RPMI7951 (cell line): ENCODE results near the gene ISG15. TPM values are rescaled to one million over a fixed set of nuclear protein-coding genes. Genes with fewer than 3 reads are reported as not detected.
"Not testable (repeated sequence)": the region's sequence is repeated elsewhere in the genome, so short reads cannot be mapped to it uniquely, and the experiment has no call there.

Source experiments
- DNase-seq: peaks from one replicate; pipeline ENCODE4 v3.0.0-alpha.2; 2012; ENCODE audit warnings: low read depth
- total RNA-seq: library from RNA; depleted of rRNA; stranded (reverse); fragments of >200 nt; shearing (Covaris generic); gene quantifications from 2 replicates; pipeline ENCODE4 v1.2.3, GENCODE V29; 2014

ISG15 gene
- total RNA-seq, 1 experiment from 2014 or later: 77.9 TPM

- not testable (repeated sequence) for DNase-seq
Observed at GRCh38 chr1:994546-994945, 18.8 kb upstream of the ISG15 start.

- DNase-seq: no peak
Observed at GRCh38 chr1:995665-996633, 17.3 kb upstream of the ISG15 start.

DNA sequence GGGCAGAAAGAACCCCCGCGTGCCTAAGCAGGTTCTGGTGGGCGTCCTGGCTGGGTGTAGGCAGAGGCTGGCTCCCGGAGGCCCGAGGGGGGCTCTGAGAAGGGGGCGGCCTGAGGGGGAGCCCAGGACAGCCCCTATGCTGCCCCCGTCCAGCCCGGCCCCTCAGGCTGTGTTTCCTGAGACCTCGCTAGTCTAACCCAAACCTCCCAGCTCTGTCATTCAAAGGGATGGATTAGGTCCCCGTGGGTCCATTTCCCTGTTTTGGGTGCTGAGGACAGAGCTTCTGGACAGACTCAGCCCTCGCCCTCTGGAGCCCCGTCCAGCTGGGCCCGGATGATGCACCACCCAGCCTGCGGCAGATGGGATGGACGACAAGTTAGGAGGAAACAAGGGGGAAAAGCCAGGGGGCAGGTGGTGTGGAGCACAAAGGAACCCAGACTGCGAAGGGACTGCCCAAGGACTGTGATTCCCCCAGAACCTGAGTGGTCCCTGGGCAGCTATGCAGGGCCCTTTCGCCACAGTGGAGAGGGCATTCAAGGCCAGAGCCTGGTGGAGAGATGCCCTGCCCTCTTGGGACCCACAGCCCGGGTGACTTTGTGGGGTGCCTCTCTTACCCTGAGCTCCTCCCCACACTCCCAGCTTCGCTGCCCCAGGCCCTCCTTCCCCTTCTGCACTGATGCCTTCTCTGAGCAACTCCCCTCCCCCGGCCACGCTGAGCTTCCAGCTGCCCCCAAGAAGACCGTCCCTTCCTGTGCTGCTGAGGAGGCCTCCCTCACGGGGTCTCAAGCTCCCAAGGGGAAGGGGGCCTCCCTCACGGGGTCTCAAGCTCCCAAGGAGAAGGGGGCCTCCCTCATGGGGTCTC is 16.2 kb upstream of the ISG15 start:
- no peak for DNase-seq

DNA sequence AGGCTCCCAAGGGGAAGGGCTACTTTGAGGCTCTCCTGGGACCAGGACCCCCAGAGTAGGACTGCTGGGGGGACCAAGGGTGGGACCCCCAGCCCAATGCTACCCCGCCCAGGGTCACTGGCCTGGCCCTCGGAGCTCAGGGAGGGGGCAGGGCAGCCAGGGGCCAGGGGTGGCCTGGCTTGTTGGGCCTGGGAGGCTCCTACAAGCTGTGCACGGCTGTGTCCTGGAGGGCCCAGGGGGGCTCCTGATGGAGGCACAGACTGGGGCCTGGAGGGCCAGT is 15.6 kb upstream of the ISG15 start:
- no peak for DNase-seq

- DNase-seq: no peak
Observed at GRCh38 chr1:997993-998744, 15.1 kb upstream of the ISG15 start.

GRCh38 chr1:998745-998994 is 14.6 kb upstream of the ISG15 start:
- no peak for DNase-seq

GRCh38 chr1:998995-999724 is 14.1 kb upstream of the ISG15 start:
- DNase-seq: no peak

GRCh38 chr1:999725-1000356 is 13.5 kb upstream of the ISG15 start, which contains the start of gene HES4:
TSS of gene HES4 (minus strand) at chr1:1000097. CDS start at chr1:999973, 124 bp downstream.
- DNase-seq: peak; percentile 76

GRCh38 chr1:1000357-1001056 is 12.8 kb upstream of the ISG15 start:
- DNase-seq: peak; percentile 60

- DNase-seq: no peak
Observed at GRCh38 chr1:1001057-1001783, 12.1 kb upstream of the ISG15 start.

DNA sequence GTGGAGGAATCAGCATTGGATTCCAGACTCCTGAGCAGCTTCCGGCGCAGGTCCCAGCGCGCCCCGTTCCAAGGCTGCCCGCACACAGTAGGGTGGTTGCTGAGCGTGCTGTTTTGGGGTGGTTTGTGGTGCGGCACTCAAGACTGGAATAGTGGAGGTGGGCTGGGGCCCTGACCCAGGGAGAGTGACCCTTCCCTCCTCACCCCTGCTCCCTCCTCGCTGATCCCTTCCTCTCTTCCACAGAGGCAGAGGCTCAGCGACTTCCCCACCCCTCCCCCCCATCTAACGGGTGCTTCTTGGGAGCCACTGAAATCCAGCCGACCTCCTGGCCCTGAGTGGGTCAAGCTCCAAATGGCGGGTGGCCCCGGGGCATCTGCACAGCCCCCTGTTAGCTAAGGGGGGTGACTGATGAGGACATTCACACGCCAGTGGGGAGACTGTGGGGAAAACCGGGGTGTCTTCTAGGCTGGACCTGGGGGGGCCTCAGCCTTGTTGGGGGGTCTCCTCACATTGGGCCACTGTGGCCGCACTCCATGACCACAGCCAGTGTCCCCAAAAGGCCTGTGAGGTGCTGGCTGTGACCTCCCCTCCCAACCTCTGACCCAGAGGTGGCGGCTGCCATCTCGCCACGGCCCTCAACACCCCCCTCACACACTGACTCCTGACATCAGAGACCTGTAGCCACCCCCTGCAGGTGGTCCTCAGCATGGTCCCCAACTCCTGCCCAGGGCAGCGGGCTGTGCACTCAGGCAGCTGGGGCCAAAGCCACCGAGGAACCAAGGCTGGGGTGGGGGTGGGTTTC is 9.5 kb upstream of the ISG15 start:
- no peak for DNase-seq

GRCh38 chr1:1004420-1004779 is 8.9 kb upstream of the ISG15 start:
- no peak for DNase-seq

DNA sequence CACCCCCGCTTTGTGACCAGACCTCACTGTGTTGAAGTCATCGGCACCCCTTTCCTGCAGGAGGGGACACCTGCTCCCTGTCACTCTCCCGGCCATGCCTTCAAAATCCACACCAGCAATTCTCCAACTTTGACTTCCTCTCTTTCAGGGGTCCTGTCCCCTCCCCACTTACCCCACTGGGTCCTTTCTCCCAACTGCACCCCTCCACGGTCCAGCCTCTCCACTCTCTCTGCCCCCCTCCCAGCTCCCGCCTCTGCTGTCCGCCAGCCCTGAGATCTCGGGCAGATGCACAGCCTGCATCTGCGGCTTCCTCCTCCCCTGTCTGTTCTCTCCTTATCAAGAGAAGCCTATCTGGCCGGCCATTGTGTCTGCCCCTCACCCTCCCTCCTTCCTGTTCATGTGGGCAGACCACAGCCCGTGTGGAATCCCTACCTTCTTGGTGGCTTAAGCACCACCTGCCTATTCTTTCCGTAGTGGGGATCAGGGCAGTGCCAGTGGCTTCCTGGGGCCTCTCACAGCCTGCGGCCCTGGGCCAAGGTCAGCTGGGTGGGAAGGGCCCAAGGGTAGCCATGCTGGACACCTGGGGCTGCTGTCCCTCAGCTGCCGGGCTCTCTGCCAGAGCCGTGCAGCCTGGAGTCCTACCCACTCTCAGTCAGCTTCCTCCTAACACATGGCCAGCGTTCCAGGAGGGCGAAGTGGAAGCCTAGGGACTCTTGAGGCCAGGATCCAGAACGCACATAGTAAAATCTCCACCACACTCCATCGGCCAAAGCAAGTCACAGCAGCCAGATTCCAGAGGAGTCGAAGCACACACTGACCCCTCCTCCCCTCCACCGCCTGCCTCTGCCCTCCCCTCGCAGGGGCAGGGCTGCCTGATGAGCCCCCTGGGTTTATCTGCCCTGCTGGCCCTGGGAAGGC is 8.3 kb upstream of the ISG15 start:
- DNase-seq: peak; percentile 81

DNA sequence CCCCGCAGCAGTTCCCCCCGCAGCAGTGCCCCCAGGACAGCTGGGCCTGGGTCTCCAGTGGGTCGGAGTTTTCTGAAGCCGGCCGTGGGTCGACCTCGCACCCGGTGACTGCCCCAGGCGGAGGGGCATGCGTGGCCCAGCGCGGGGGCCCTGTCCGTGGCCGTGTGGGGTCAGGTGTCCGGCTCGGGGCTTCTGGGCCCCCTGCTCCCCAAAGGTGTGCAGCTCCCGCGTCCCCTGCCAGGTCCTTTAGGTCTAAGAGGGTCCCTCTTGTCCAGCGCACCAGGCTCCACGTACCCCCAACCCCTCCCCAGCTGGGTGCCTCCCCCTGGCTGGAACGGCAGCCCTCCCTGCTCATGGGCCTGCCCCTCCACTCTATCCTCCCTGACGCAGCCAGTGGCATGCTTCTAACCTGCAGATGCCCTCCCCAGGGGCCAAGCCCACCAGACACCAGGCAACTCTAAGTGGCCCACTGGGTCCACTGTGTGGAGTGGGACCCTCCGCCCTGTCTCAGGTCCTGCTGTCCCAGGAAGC is 7.5 kb upstream of the ISG15 start:
- DNase-seq: no peak

DNA sequence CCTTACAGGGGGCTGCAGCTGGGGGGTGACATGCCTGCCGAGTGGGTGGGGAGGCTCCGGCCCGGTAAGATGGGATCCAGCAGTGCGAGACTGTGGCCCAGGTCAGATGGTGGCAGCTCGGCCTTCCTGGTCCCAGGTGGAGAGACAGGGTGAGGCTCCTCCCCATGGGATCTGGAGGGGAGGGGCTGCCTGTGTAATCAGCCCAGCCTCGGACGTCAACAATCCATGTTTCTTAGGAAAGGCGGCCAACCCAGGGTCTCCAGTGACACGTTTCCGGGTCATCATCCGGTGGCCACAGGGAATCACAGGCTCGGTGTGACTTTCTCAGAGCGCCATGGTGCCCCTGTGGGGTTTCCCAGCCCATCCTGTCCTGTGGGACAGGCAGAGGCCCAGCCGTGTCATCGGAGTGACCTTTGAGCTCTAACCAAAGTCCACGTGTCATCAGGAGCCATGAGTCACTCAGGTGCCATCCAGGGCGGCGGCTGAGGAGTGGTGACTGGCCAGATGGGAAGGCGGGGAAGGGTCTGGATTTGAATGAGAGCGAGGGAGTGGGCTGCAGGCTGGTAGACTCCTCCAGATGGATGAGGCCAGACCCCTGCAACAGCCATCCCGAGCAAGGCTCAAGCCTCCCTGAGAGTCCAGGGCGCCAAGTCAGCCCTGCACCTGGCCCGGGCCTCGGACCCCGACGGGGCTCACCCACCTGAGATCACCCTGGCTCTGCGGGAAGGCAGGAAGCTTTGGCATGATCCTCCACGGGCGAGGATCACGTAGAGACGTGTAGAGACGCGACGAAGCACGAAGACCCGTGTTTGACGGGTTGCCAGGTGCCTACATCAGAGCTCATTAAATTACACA is 6.8 kb upstream of the ISG15 start:
- no peak for DNase-seq

DNA sequence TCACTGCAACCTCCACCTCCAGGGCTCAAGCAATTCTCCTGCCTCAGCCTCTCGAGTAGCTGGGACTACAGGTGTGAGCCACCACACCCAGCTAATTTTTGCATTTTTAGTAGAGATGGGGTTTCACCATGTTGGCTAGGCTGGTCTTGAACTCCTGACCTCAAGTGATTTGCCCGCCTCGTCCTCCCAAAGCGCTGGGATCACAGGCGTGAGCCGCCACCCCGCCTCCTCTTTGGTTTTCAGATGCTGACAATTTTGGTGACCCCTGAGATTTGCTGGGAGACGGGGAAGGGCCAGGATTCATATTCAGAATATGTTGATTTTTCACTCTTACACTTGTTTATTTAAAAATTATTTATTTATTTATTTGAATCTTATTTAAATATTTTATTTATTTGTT is 3.2 kb upstream of the ISG15 start:
- not testable (repeated sequence) for DNase-seq
